Measurements from ENCODE around the gene PTCH2. TPM values are rescaled to one million over a fixed set of nuclear protein-coding genes. Genes with fewer than 3 reads are reported as not detected.
"Not testable (repeated sequence)": the region's sequence is repeated elsewhere in the genome, so short reads cannot be mapped to it uniquely, and the experiment has no call there.

Gene PTCH2
- total RNA-seq, 1 donor from 2014 or later: 3.4 TPM

- Mint-ChIP-seq H3K9me3 (no peaks in the 10 kb centered on the region), H3K27me3 (peaks cover 4% of the 10 kb centered on the region), H3K27ac (no peak overlapping the region), H3K36me3 (no peaks in the 10 kb centered on the region), H3K4me1 (ENCODE audit: unreplicated experiment) (peaks cover 18% of the 10 kb centered on the region), H3K4me3 (peak overlapping the region; percentile 2)
- no peak for DNase-seq (ENCODE audit: extremely low spot score, unreplicated experiment)
- no peak for TF ChIP-seq CTCF (conservative IDR thresholded peaks at IDR 0.05)
Observed at GRCh38 chr1:44839576-44839975, 3.5 kb downstream of the PTCH2 start.

- H3K4me1 Mint-ChIP-seq (ENCODE audit: unreplicated experiment): peaks cover 18% of the 10 kb centered on the region
- H3K9me3 Mint-ChIP-seq; H3K27me3 Mint-ChIP-seq; H3K27ac Mint-ChIP-seq; H3K4me3 Mint-ChIP-seq; H3K36me3 Mint-ChIP-seq; DNase-seq (ENCODE audit: extremely low spot score, unreplicated experiment): not testable (repeated sequence)
Observed at GRCh38 chr1:44838294-44838693, 4.8 kb downstream of the PTCH2 start.

- no peak for DNase-seq (ENCODE audit: extremely low spot score, unreplicated experiment)
- peak overlapping the region; percentile 8 for H3K27ac Mint-ChIP-seq
- peak overlapping the region; percentile 13 for H3K4me3 Mint-ChIP-seq
- H3K27me3 Mint-ChIP-seq: no peaks in the 10 kb centered on the region
- TF ChIP-seq CTCF (conservative IDR thresholded peaks at IDR 0.05): peak; percentile 94
- H3K4me1 Mint-ChIP-seq (ENCODE audit: unreplicated experiment): peaks cover 23% of the 10 kb centered on the region
- no peaks in the 10 kb centered on the region for H3K9me3 Mint-ChIP-seq
- no peaks in the 10 kb centered on the region for H3K36me3 Mint-ChIP-seq
Observed at GRCh38 chr1:44835738-44836675, 7.0 kb downstream of the PTCH2 start.

GRCh38 chr1:44834328-44834727, 8.7 kb downstream of the PTCH2 start:
- Mint-ChIP-seq H3K9me3 (no peaks in the 10 kb centered on the region), H3K36me3 (no peaks in the 10 kb centered on the region), H3K4me1 (ENCODE audit: unreplicated experiment) (peaks cover 20% of the 10 kb centered on the region), H3K4me3 (no peak overlapping the region), H3K27ac (no peak overlapping the region), H3K27me3 (no peaks in the 10 kb centered on the region)
- no peak for DNase-seq (ENCODE audit: extremely low spot score, unreplicated experiment)
- TF ChIP-seq CTCF (conservative IDR thresholded peaks at IDR 0.05): no peak

- Mint-ChIP-seq H3K27me3 (no peaks in the 10 kb centered on the region), H3K4me3 (peak overlapping the region; percentile 39), H3K27ac (peak overlapping the region; percentile 81), H3K36me3 (no peaks in the 10 kb centered on the region), H3K4me1 (ENCODE audit: unreplicated experiment) (peaks cover 20% of the 10 kb centered on the region), H3K9me3 (no peaks in the 10 kb centered on the region)
- DNase-seq (ENCODE audit: extremely low spot score, unreplicated experiment): no peak
- no peak for TF ChIP-seq CTCF (conservative IDR thresholded peaks at IDR 0.05)
Observed at GRCh38 chr1:44832056-44832705, 10.9 kb downstream of the PTCH2 start.

GRCh38 chr1:44831516-44831915, 11.5 kb downstream of the PTCH2 start:
- H3K27ac Mint-ChIP-seq: peak overlapping the region; percentile 77
- no peak for TF ChIP-seq CTCF (conservative IDR thresholded peaks at IDR 0.05)
- H3K27me3 Mint-ChIP-seq: no peaks in the 10 kb centered on the region
- H3K9me3 Mint-ChIP-seq: no peaks in the 10 kb centered on the region
- peaks cover 20% of the 10 kb centered on the region for H3K4me1 Mint-ChIP-seq (ENCODE audit: unreplicated experiment)
- peak overlapping the region; percentile 17 for H3K4me3 Mint-ChIP-seq
- no peaks in the 10 kb centered on the region for H3K36me3 Mint-ChIP-seq
- no peak for DNase-seq (ENCODE audit: extremely low spot score, unreplicated experiment)

All from type B pancreatic cell (in vitro differentiated cells).